MM.1S (cell line): Measurements from ENCODE around the gene MPND.

Experiments
- DNase-seq: peaks from one replicate; pipeline ENCODE4 v3.0.0-alpha.2; 2015
- H2AFZ ChIP-seq: fragments of 300-600 bp; sonication (generic); 2 replicates; pipeline ENCODE4 v1.6.0; 2016; ENCODE audit warnings: antibody characterized with exemption, low read length
- H3F3A ChIP-seq: fragments of 300-600 bp; sonication (generic); 2 replicates; pipeline ENCODE4 v1.6.1; 2016; ENCODE audit warnings: mild to moderate bottlenecking, antibody characterized with exemption, low read length, moderate library complexity, mixed read lengths; ENCODE audit not compliant: insufficient read depth
- H3K27ac ChIP-seq: fragments of 300-600 bp; sonication (generic); 2 replicates; pipeline ENCODE4 v1.5.1; 2016; ENCODE audit warnings: mild to moderate bottlenecking, low read length
- H3K27me3 ChIP-seq: fragments of 300-600 bp; sonication (generic); replicated peaks from 2 replicates; pipeline ENCODE4 v1.6.0; 2016; ENCODE audit warnings: low read length; ENCODE audit not compliant: insufficient read depth
- H3K36me3 ChIP-seq: fragments of 300-600 bp; sonication (generic); replicated peaks from 2 replicates; pipeline ENCODE4 v1.6.1; 2016; ENCODE audit warnings: mild to moderate bottlenecking, low read length, mixed read lengths; ENCODE audit not compliant: insufficient read depth
- H3K4me1 ChIP-seq: fragments of 300-600 bp; sonication (generic); 2 replicates; pipeline ENCODE4 v1.6.1; 2016; ENCODE audit warnings: low read length, mixed read lengths
- H3K4me2 ChIP-seq: fragments of 300-600 bp; sonication (generic); 2 replicates; pipeline ENCODE4 v1.6.0; 2016; ENCODE audit warnings: low read depth, low read length
- H3K4me3 ChIP-seq: fragments of 300-600 bp; sonication (generic); 2 replicates; pipeline ENCODE4 v1.5.1; 2016; ENCODE audit warnings: low read length, mixed read lengths
- H3K79me2 ChIP-seq: fragments of 300-600 bp; sonication (generic); 2 replicates; pipeline ENCODE4 v1.6.1; 2016; ENCODE audit warnings: mixed run types, low read length, mixed read lengths
- H3K9ac ChIP-seq: fragments of 300-600 bp; sonication (generic); 2 replicates; pipeline ENCODE4 v1.6.1; 2016; ENCODE audit warnings: low read length, mixed read lengths
- H3K9me2 ChIP-seq: fragments of 300-600 bp; sonication (generic); replicated peaks from 2 replicates; pipeline ENCODE4 v1.6.1; 2016; ENCODE audit warnings: mild to moderate bottlenecking, low read length, mixed read lengths; ENCODE audit not compliant: insufficient read depth
- H3K9me3 ChIP-seq: fragments of 300-600 bp; sonication (generic); replicated peaks from 2 replicates; pipeline ENCODE4 v1.6.1; 2016; ENCODE audit warnings: mild to moderate bottlenecking, low read length, mixed read lengths; ENCODE audit not compliant: insufficient read depth
- H4K20me1 ChIP-seq: fragments of 300-600 bp; sonication (generic); 2 replicates; pipeline ENCODE4 v1.6.1; 2016; ENCODE audit warnings: mild to moderate bottlenecking, low read length, moderate library complexity, mixed read lengths; ENCODE audit not compliant: insufficient read depth
- EZH2 ChIP-seq: fragments of 300-600 bp; sonication (generic); optimal IDR thresholded peaks from 2 replicates; pipeline ENCODE3; 2017; ENCODE audit warnings: low read depth, mild to moderate bottlenecking, antibody characterized with exemption, low read length, mixed read lengths
- EZH2phosphoT487 ChIP-seq: fragments of 300-600 bp; sonication (generic); IDR thresholded peaks from 2 replicates; pipeline ENCODE4 v1.6.1; 2018; ENCODE audit warnings: antibody characterized with exemption, low read length
- TF ChIP-seq, protein P1 (sequence below): fragments of 300-600 bp; sonication (generic); IDR thresholded peaks from 2 replicates; pipeline ENCODE4 v1.5.1; 2016; ENCODE audit warnings: antibody characterized with exemption, low read length, mixed read lengths

Gene MPND

DNA sequence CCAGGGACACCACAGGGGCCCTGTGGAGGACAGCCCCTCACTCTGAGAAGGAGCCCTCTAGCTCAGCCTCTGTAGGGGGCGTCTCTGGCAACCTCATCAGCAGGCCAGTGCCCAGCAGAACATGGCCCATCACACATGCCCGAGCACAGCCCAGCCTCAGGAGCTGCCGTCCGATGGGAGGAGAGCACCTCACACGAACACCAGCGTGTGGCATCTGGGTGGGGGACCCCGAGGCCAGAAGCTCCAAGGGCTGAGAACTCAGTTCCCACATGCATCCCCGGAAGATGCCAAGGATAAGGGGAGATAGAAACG lies 45.7 kb downstream of the MPND start:
- peaks cover 24% of the 10 kb centered on the region for H4K20me1 ChIP-seq
- TF ChIP-seq EZH2: no peak
- TF ChIP-seq, protein P1, sequence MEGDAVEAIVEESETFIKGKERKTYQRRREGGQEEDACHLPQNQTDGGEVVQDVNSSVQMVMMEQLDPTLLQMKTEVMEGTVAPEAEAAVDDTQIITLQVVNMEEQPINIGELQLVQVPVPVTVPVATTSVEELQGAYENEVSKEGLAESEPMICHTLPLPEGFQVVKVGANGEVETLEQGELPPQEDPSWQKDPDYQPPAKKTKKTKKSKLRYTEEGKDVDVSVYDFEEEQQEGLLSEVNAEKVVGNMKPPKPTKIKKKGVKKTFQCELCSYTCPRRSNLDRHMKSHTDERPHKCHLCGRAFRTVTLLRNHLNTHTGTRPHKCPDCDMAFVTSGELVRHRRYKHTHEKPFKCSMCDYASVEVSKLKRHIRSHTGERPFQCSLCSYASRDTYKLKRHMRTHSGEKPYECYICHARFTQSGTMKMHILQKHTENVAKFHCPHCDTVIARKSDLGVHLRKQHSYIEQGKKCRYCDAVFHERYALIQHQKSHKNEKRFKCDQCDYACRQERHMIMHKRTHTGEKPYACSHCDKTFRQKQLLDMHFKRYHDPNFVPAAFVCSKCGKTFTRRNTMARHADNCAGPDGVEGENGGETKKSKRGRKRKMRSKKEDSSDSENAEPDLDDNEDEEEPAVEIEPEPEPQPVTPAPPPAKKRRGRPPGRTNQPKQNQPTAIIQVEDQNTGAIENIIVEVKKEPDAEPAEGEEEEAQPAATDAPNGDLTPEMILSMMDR: no peak
- TF ChIP-seq EZH2phosphoT487: no peak
- no peak overlapping the region for H3K27ac ChIP-seq
- no peak overlapping the region for H3K4me3 ChIP-seq
- no peak overlapping the region for H3K4me2 ChIP-seq
- H3F3A ChIP-seq: no peaks in the 10 kb centered on the region
- no peak overlapping the region for H2AFZ ChIP-seq
- H3K4me1 ChIP-seq: peaks cover 3% of the 10 kb centered on the region
- H3K9me2 ChIP-seq: no peaks in the 10 kb centered on the region
- H3K27me3 ChIP-seq: no peaks in the 10 kb centered on the region
- DNase-seq: no peak
- H3K9me3 ChIP-seq: no peaks in the 10 kb centered on the region
- no peaks in the 10 kb centered on the region for H3K36me3 ChIP-seq
- peaks cover 98% of the 10 kb centered on the region for H3K79me2 ChIP-seq
- no peak overlapping the region for H3K9ac ChIP-seq

DNA sequence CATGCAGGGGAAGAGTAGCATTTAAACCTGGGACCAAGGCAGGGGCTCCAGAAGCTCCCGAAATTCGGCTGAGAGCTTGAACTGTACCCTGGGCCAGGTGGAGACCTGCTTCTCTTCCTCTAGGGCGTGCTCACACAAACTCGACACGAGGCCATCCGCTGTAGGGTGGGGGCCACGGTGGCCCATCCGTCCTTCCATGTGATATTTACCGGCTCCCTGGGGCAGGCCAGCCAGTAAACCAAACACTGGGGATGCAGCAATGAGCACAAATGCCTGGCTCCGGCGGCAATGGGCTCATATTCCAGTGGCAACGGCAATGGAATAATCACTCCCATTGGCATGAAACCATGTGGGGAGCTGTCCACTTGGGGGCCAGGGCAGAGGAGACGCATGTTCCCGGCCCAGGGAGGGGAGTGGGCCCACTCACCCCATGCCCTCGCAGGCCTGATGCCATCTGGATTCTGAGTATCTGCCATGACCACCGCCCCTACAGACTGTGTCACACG lies 46.2 kb downstream of the MPND start:
- TF ChIP-seq, protein P1: no peak
- no peak for TF ChIP-seq EZH2phosphoT487
- no peak for TF ChIP-seq EZH2
- Histone ChIP-seq H3K9me2 (no peaks in the 10 kb centered on the region), H3F3A (no peaks in the 10 kb centered on the region), H3K4me3 (no peak overlapping the region), H3K9me3 (no peaks in the 10 kb centered on the region), H3K27me3 (no peaks in the 10 kb centered on the region), H3K4me1 (peaks cover 9% of the 10 kb centered on the region), H3K9ac (no peak overlapping the region), H3K36me3 (no peaks in the 10 kb centered on the region), H3K4me2 (no peak overlapping the region), H4K20me1 (peaks cover 25% of the 10 kb centered on the region), H3K27ac (no peak overlapping the region), H2AFZ (no peak overlapping the region), H3K79me2 (peaks cover 98% of the 10 kb centered on the region)
- no peak for DNase-seq

DNA sequence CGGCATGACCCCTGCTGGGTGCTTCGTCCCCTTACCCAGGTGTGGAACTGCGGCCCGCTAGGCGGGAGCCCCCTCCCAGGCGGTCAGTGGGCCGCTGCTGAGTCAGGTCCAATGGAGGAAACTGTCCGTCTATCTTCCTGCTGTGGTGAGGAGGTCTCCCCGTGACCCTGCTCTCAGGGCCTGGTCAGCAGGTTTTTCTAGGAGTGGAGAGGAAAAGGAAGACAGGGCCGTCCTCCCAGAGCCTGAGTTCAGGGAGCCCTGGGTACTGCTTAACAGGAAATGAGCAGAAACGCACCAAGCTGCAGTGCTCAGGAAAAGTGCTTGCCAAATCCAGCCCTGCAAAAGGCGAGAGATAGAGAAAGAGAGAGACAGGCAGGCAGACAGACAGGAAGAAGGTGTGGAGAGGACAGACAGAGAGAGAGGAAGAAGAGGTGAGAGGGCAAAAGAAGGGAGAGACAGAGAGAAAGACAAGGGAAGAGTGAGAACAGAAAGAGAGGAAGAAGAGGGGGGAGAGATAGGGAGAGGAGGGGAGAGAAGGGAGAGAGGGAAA lies 46.7 kb downstream of the MPND start:
- no peaks in the 10 kb centered on the region for H3K27me3 ChIP-seq
- peaks cover 25% of the 10 kb centered on the region for H4K20me1 ChIP-seq
- no peak overlapping the region for H3K4me2 ChIP-seq
- DNase-seq: no peak
- H3K9ac ChIP-seq: no peak overlapping the region
- peaks cover 12% of the 10 kb centered on the region for H3K4me1 ChIP-seq
- no peak overlapping the region for H2AFZ ChIP-seq
- H3K27ac ChIP-seq: no peak overlapping the region
- no peaks in the 10 kb centered on the region for H3F3A ChIP-seq
- H3K4me3 ChIP-seq: no peak overlapping the region
- H3K36me3 ChIP-seq: no peaks in the 10 kb centered on the region
- no peaks in the 10 kb centered on the region for H3K9me3 ChIP-seq
- peaks cover 98% of the 10 kb centered on the region for H3K79me2 ChIP-seq
- H3K9me2 ChIP-seq: no peaks in the 10 kb centered on the region
- TF ChIP-seq EZH2phosphoT487 (no peak), EZH2 (no peak)
- TF ChIP-seq, protein P1: no peak
